Measurements from ENCODE around the gene NLRX1.
"Not testable (repeated sequence)": the region's sequence is repeated elsewhere in the genome, so short reads cannot be mapped to it uniquely, and the experiment has no call there.

The NLRX1 gene

GRCh38 chr11:119168471-119169281, at the start of gene NLRX1:
Gene NLRX1, plus strand, starts transcription at chr11:119168725. Its CDS starts 2,679 bp downstream, at chr11:119171404.
- peak; percentile 60 for DNase-seq

GRCh38 chr11:119118946-119119345, 49.6 kb upstream of the NLRX1 start:
- no peak for DNase-seq

GRCh38 chr11:119120639-119121007, 47.9 kb upstream of the NLRX1 start:
- DNase-seq = peak; percentile 50

- peak; percentile 94 for DNase-seq
These were observed 47.3 kb upstream of the NLRX1 start, which contains the start of gene HINFP for GRCh38 chr11:119121008-119121810. Gene HINFP, plus strand, starts transcription at chr11:119121580. Its CDS starts 5,365 bp downstream, at chr11:119126945.

- no peak for DNase-seq
These were observed 46.8 kb upstream of the NLRX1 start for GRCh38 chr11:119121811-119122124.

- no peak for DNase-seq
These were observed 42.7 kb upstream of the NLRX1 start for GRCh38 chr11:119125821-119126220.

GRCh38 chr11:119126675-119127268, 41.8 kb upstream of the NLRX1 start:
- no peak for DNase-seq

GRCh38 chr11:119130662-119131061, 37.9 kb upstream of the NLRX1 start:
- no peak for DNase-seq

GRCh38 chr11:119134389-119134978, 34.0 kb upstream of the NLRX1 start:
- no peak for DNase-seq

- DNase-seq = not testable (repeated sequence)
These were observed 29.2 kb upstream of the NLRX1 start for GRCh38 chr11:119139276-119139675.

GRCh38 chr11:119144825-119145486, 23.6 kb upstream of the NLRX1 start:
- DNase-seq = no peak

GRCh38 chr11:119145551-119145950, 23.0 kb upstream of the NLRX1 start:
- no peak for DNase-seq

GRCh38 chr11:119147604-119148333, 20.8 kb upstream of the NLRX1 start:
- peak; percentile 59 for DNase-seq

- no peak for DNase-seq
These were observed 19.9 kb upstream of the NLRX1 start for GRCh38 chr11:119148720-119149017.

- DNase-seq = no peak
These were observed 19.3 kb upstream of the NLRX1 start, which contains the start of gene ABCG4 for GRCh38 chr11:119149018-119149785. Gene ABCG4, plus strand, starts transcription at chr11:119149052. Its CDS starts 914 bp downstream, at chr11:119149966.

- no peak for DNase-seq
These were observed 18.7 kb upstream of the NLRX1 start for GRCh38 chr11:119149786-119150275.

GRCh38 chr11:119152043-119152442, 16.5 kb upstream of the NLRX1 start:
- no peak for DNase-seq

GRCh38 chr11:119152604-119153003, 15.9 kb upstream of the NLRX1 start:
- DNase-seq = no peak

- DNase-seq = no peak
These were observed 15.3 kb upstream of the NLRX1 start for GRCh38 chr11:119153049-119153818.

GRCh38 chr11:119154178-119154577, 14.3 kb upstream of the NLRX1 start:
- DNase-seq = no peak
